Stimulated activated CD8-positive, alpha-beta memory T cell treated with anti-CD3 and anti-CD28 coated beads, Interleukin-15, amount 100 ng/mL, for 24 hours (primary cell): Measurements from ENCODE around the gene KRTAP20-3.

ENCODE experiments used
- DNase-seq: peaks from one replicate; pipeline ENCODE4 v3.0.0-alpha.2; 2020; ENCODE audit warnings: low read depth

Gene KRTAP20-3

DNA sequence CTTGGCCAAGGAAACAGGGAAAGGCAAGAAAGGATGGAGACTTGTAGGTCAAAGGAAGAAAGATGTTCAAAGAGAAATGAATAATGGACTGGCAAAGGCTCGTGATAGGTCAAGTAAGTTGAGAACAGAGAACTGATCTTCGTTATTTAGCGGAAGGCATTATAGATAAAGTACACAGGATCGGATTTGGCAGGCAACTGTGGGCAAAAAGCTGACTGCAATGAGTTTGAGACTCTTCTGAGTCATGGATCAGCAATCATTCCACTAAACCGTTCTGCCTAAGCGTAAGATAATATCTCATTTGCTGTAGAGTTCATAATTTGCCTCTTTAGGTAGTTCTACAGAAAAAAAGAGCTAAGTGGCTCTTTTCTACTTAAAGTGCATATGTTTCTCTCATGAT is 41.8 kb downstream of the KRTAP20-3 start:
- no peak for DNase-seq

DNA sequence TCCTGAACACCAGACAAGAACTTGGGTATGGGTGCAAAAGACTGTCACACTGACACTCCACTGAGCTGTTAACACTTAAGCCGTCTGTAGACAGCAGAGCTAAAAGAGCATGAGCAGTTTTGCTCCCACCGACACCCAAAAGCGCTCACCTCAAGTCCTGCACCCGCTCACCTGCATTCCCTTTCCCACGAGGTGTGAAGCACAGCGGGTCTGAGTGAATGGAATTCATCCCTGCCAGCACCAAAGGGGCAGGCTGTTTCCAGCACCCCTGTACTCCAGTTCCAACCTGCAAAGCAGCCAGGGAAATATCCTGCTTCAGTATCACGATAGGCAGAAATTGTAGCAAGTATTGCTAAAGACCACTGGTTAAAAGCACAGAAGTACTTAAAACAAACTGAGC is 47.2 kb downstream of the KRTAP20-3 start:
- DNase-seq: no peak
